Fibroblast of the aortic adventitia (primary cell): Measurements from ENCODE around the gene ADAM12. TPM values are rescaled to one million over a fixed set of nuclear protein-coding genes. Genes with fewer than 3 reads are reported as not detected.

Experiments used
- DNase-seq: peaks from one replicate; pipeline ENCODE4 v3.0.0-alpha.2; 2010; ENCODE audit warnings: low read depth
- H3K4me3 ChIP-seq: 2 replicates; pipeline ENCODE4 v1.5.1; 2011; ENCODE audit warnings: low read depth, mild to moderate bottlenecking, control low read depth, low read length, moderate library complexity
- CTCF ChIP-seq: IDR thresholded peaks from 2 replicates; pipeline ENCODE4 v1.5.1; 2011; ENCODE audit warnings: mild to moderate bottlenecking, low read length, control low read depth, inconsistent platforms; ENCODE audit not compliant: insufficient read depth
- total RNA-seq: library from RNA; depleted of rRNA; stranded (reverse); fragments of >200 nt; gene quantifications from 2 replicates; pipeline ENCODE4 v1.2.3, GENCODE V29; 2012; ENCODE audit warnings: low replicate concordance

ADAM12 gene
- total RNA-seq, 1 donor: 82.7 TPM

- peak; percentile 66 for DNase-seq
- TF ChIP-seq CTCF: no peak
These were observed 322.4 kb downstream of the ADAM12 start for GRCh38 chr10:126065751-126066377.

GRCh38 chr10:126064512-126064911, 323.8 kb downstream of the ADAM12 start:
- TF ChIP-seq CTCF: no peak
- no peak overlapping the region for H3K4me3 ChIP-seq
- no peak for DNase-seq

More at GRCh38 chr10:126065751-126066377, 322.4 kb downstream of the ADAM12 start:
- no peak overlapping the region for H3K4me3 ChIP-seq

- peak; percentile 5 for TF ChIP-seq CTCF
- H3K4me3 ChIP-seq: no peak overlapping the region
- DNase-seq: peak; percentile 84
These were observed 324.9 kb downstream of the ADAM12 start for GRCh38 chr10:126063353-126063791.

GRCh38 chr10:126062131-126063032, 325.9 kb downstream of the ADAM12 start:
- no peak for TF ChIP-seq CTCF
- peak; percentile 97 for DNase-seq
- no peak overlapping the region for H3K4me3 ChIP-seq

- TF ChIP-seq CTCF: no peak
- no peak overlapping the region for H3K4me3 ChIP-seq
- DNase-seq: peak; percentile 23
These were observed 326.8 kb downstream of the ADAM12 start for GRCh38 chr10:126061526-126061925.

GRCh38 chr10:126060261-126060931, 327.9 kb downstream of the ADAM12 start:
- DNase-seq: peak; percentile 75
- TF ChIP-seq CTCF: no peak
- no peak overlapping the region for H3K4me3 ChIP-seq
